CD14-positive monocyte (primary cell): ENCODE data around the gene SNX30. TPM values are rescaled to one million over a fixed set of nuclear protein-coding genes. Genes with fewer than 3 reads are reported as not detected.

Experiments
- DNase-seq, 3 donors: peaks; one replicate each; pipeline ENCODE4 v3.0.0-alpha.2; 2011 to 2022
- H2AFZ ChIP-seq: 2 replicates; pipeline ENCODE4 v1.6.0; 2012; ENCODE audit warnings: mild to moderate bottlenecking, low read depth, low read length, inconsistent platforms; ENCODE audit not compliant: insufficient read depth, poor library complexity, severe bottlenecking
- H3K27ac ChIP-seq, 2 donors: 1 replicate in 1 of 2; 2 replicates in 1 of 2; pipeline ENCODE4 v1.5.1; 2012 to 2013; ENCODE audit warnings: low read length in 2 of 2, control low read depth in 1 of 2, inconsistent platforms in 1 of 2, low read depth in 1 of 2, mild to moderate bottlenecking in 1 of 2
- H3K27me3 ChIP-seq, 2 donors: one replicate each; pipeline versions ENCODE4 v1.6.0 to v1.6.1; 2011 to 2013; ENCODE audit warnings: low read length in 2 of 2; ENCODE audit not compliant: control insufficient read depth in 2 of 2, insufficient read depth in 2 of 2
- H3K36me3 ChIP-seq, 2 donors: replicated peaks in 1 of 2; 1 replicate in 1 of 2; 2 replicates in 1 of 2; pipeline versions ENCODE4 v1.5.1 to v1.6.1; 2012 to 2013; ENCODE audit warnings: low read length in 2 of 2, control low read depth in 1 of 2, inconsistent platforms in 1 of 2, mild to moderate bottlenecking in 1 of 2; ENCODE audit not compliant: insufficient read depth in 2 of 2, control insufficient read depth in 1 of 2
- H3K4me1 ChIP-seq, 2 donors: 1 replicate in 1 of 2; 2 replicates in 1 of 2; pipeline versions ENCODE4 v1.5.1 to v1.6.1; 2012 to 2013; ENCODE audit warnings: low read length in 2 of 2, control low read depth in 1 of 2, inconsistent platforms in 1 of 2, mild to moderate bottlenecking in 1 of 2, moderate library complexity in 1 of 2; ENCODE audit not compliant: insufficient read depth in 2 of 2, control insufficient read depth in 1 of 2
- H3K4me2 ChIP-seq: replicated peaks from 2 replicates; pipeline ENCODE3; 2012; ENCODE audit warnings: low read length, moderate library complexity, mild to moderate bottlenecking; ENCODE audit not compliant: poor library complexity, severe bottlenecking; ENCODE audit errors: extremely low read depth
- H3K4me3 ChIP-seq, 3 experiments: fragments of 200-600 bp in 1 of 3; sonication (generic) in 1 of 3; replicated peaks in 1 of 3; 1 replicate in 2 of 3; 2 replicates in 1 of 3; pipeline ENCODE4 v1.5.1; 2011 to 2013; ENCODE audit warnings: low read length in 3 of 3, mild to moderate bottlenecking in 3 of 3, control low read depth in 2 of 3, low read depth in 2 of 3, inconsistent platforms in 1 of 3, moderate library complexity in 1 of 3
- H3K79me2 ChIP-seq: 2 replicates; pipeline ENCODE4 v1.6.0; 2012; ENCODE audit warnings: mild to moderate bottlenecking, control low read depth, inconsistent platforms, low read length, moderate library complexity; ENCODE audit not compliant: insufficient read depth
- H3K9ac ChIP-seq: 2 replicates; pipeline ENCODE4 v1.6.0; 2017; ENCODE audit warnings: low read length, mild to moderate bottlenecking; ENCODE audit not compliant: insufficient read depth, poor library complexity, severe bottlenecking
- H3K9me3 ChIP-seq, 2 donors: replicated peaks in 1 of 2; 1 replicate in 1 of 2; 2 replicates in 1 of 2; pipeline versions ENCODE4 v1.5.1 to v1.6.1; 2012 to 2013; ENCODE audit warnings: low read length in 2 of 2, control low read depth in 1 of 2; ENCODE audit not compliant: control insufficient read depth in 1 of 2, insufficient read depth in 1 of 2
- H4K20me1 ChIP-seq: 2 replicates; pipeline ENCODE4 v1.6.0; 2012; ENCODE audit warnings: mild to moderate bottlenecking, low read length, control low read depth, moderate library complexity; ENCODE audit not compliant: insufficient read depth
- H3K27ac Mint-ChIP-seq, 7 donors: one replicate each; pipeline ENCODE4 v1.8.0; 2020; ENCODE audit warnings: mild to moderate bottlenecking in 7 of 7, mixed read lengths in 7 of 7, moderate library complexity in 6 of 7, inconsistent platforms in 2 of 7
- H3K27me3 Mint-ChIP-seq, 3 donors: one replicate each; pipeline ENCODE4 v1.8.0; 2021 to 2022; ENCODE audit warnings: low read depth in 3 of 3, mild to moderate bottlenecking in 3 of 3, mixed read lengths in 3 of 3, moderate library complexity in 3 of 3, inconsistent platforms in 1 of 3
- H3K36me3 Mint-ChIP-seq, 2 donors: one replicate each; pipeline ENCODE4 v1.8.0; 2020; ENCODE audit warnings: mixed read lengths in 2 of 2, inconsistent platforms in 1 of 2, mild to moderate bottlenecking in 1 of 2
- H3K4me1 Mint-ChIP-seq: one replicate; pipeline ENCODE4 v1.8.0; 2020; ENCODE audit warnings: mild to moderate bottlenecking, mixed read lengths
- H3K4me3 Mint-ChIP-seq, 2 donors: one replicate each; pipeline ENCODE4 v1.8.0; 2020; ENCODE audit warnings: mild to moderate bottlenecking in 2 of 2, mixed read lengths in 2 of 2, moderate library complexity in 1 of 2
- H3K9me3 Mint-ChIP-seq, 7 donors: one replicate each; pipeline ENCODE4 v1.8.0; 2020 to 2022; ENCODE audit warnings: mixed read lengths in 7 of 7, mild to moderate bottlenecking in 6 of 7, moderate library complexity in 6 of 7, inconsistent platforms in 2 of 7
- CTCF ChIP-seq: fragments of 200-600 bp; IDR thresholded peaks from one replicate; pipeline ENCODE4 v1.8.0; 2022; ENCODE audit warnings: antibody characterized with exemption, mild to moderate bottlenecking
- WGBS: methylation state at CpG from one replicate; pipeline ENCODE4 v1.1.5; 2013; ENCODE audit warnings: missing lambda C conversion rate; ENCODE audit not compliant: insufficient coverage; 5-methylcytosine and 5-hydroxymethylcytosine counted together
- intact Hi-C, 2 donors: fragments of 100-400 bp; cut with micrococcal nuclease; formaldehyde crosslinking; loops; one replicate each; pipeline versions ENCODE4 v1.15.0 to v1.15.1; 2023
- polyA plus RNA-seq, 3 donors: library from polyadenylated mRNA; depleted of rRNA in 1 of 3; unstranded in 2 of 3; stranded (reverse) in 1 of 3; fragments of 300-500 nt in 2 of 3; fragments of >200 nt in 1 of 3; fragmentation: Illumina TruSeq in 2 of 3; gene quantifications; 1 replicate in 2 of 3; 2 replicates in 1 of 3; pipeline ENCODE4 v1.2.3, GENCODE V29; 2012 to 2021

The SNX30 gene
- polyA plus RNA-seq, 3 donors = 10.3 to 31.3 (median 10.4) TPM

- intact Hi-C loops = no loop called here
- H3K27me3 Mint-ChIP-seq = peaks cover 0 to 2% (median 0%) of the 10 kb centered on the region in 3 donors
- Histone ChIP-seq H3K27me3 (no peaks in the 10 kb centered on the region), H4K20me1 (no peaks in the 10 kb centered on the region), H3K9me3 (no peaks in the 10 kb centered on the region), H3K9ac (no peak overlapping the region), H3K4me3 (no peak overlapping the region), H3K79me2 (peaks cover 38% of the 10 kb centered on the region), H3K27ac (peak overlapping the region in 1 of 2 donors; percentile 78), H2AFZ (no peak overlapping the region), H3K4me1 (peaks cover 64% of the 10 kb centered on the region in 2 donors), H3K36me3 (peaks cover 28 to 58% of the 10 kb centered on the region in 2 donors), H3K4me2 (no peak overlapping the region)
- no peak for TF ChIP-seq CTCF
- no peak overlapping the region for H3K4me3 Mint-ChIP-seq
- 65% methylated on average over 8 of the region's 8 CpGs for WGBS
- peaks cover 64% of the 10 kb centered on the region for H3K4me1 Mint-ChIP-seq
- no peak for DNase-seq
- peaks cover 54 to 75% of the 10 kb centered on the region in 2 donors for H3K36me3 Mint-ChIP-seq
- peak overlapping the region in 5 of 7 donors; percentile 4 to 72 (median 41) for H3K27ac Mint-ChIP-seq
- no peaks in the 10 kb centered on the region for H3K9me3 Mint-ChIP-seq
Observed at GRCh38 chr9:112869041-112869529, 118.5 kb downstream of the SNX30 start.

GRCh38 chr9:112869917-112870316 is 119.4 kb downstream of the SNX30 start:
- 100% methylated on average over 4 of the region's 5 CpGs for WGBS

More at GRCh38 chr9:112869917-112870316, 119.4 kb downstream of the SNX30 start:
- Histone ChIP-seq H2AFZ (no peak overlapping the region), H3K79me2 (peaks cover 38% of the 10 kb centered on the region), H3K4me3 (no peak overlapping the region), H3K9ac (no peak overlapping the region), H3K36me3 (peaks cover 28 to 62% of the 10 kb centered on the region in 2 donors), H4K20me1 (no peaks in the 10 kb centered on the region), H3K27me3 (no peaks in the 10 kb centered on the region), H3K27ac (peak overlapping the region in 1 of 2 donors; percentile 78), H3K4me2 (no peak overlapping the region), H3K4me1 (peaks cover 55 to 56% of the 10 kb centered on the region in 2 donors), H3K9me3 (no peaks in the 10 kb centered on the region)
- Mint-ChIP-seq H3K9me3 (no peaks in the 10 kb centered on the region), H3K36me3 (peaks cover 60 to 75% of the 10 kb centered on the region in 2 donors), H3K27ac (peak overlapping the region in 3 of 7 donors; percentile 17 to 39 (median 32)), H3K4me3 (no peak overlapping the region), H3K4me1 (peaks cover 55% of the 10 kb centered on the region), H3K27me3 (peaks cover 0 to 2% (median 0%) of the 10 kb centered on the region in 3 donors)
- no peak for TF ChIP-seq CTCF
- no peak for DNase-seq
- intact Hi-C loops = no loop called here
